GM21528 (cell line): ENCODE results near the gene COL20A1.

Experiments
- ATAC-seq: cut with Tn5 transposase; IDR thresholded peaks from one replicate; pipeline ENCODE4 v1.9.1; 2021; ENCODE audit warnings: mild to moderate bottlenecking, moderate library complexity; ENCODE audit not compliant: unreplicated experiment, low FRiP score

The COL20A1 gene

GRCh38 chr20:63357921-63358905 is 65.2 kb downstream of the COL20A1 start:
- no peak for ATAC-seq

- no peak for ATAC-seq
These were observed 66.4 kb downstream of the COL20A1 start for GRCh38 chr20:63359164-63359934.

- ATAC-seq = no peak
These were observed 67.2 kb downstream of the COL20A1 start for GRCh38 chr20:63359937-63360849.

- ATAC-seq = no peak
These were observed 68.0 kb downstream of the COL20A1 start, which contains the start of gene CHRNA4 for GRCh38 chr20:63360850-63361518. CHRNA4 (minus strand) TSS chr20:63361349; CDS start chr20:63361165, 184 bp downstream.

- no peak for ATAC-seq
These were observed 68.8 kb downstream of the COL20A1 start for GRCh38 chr20:63361519-63362435.

- ATAC-seq = no peak
These were observed 69.5 kb downstream of the COL20A1 start for GRCh38 chr20:63362436-63363009.

GRCh38 chr20:63363013-63363957 is 70.3 kb downstream of the COL20A1 start:
- no peak for ATAC-seq

GRCh38 chr20:63363981-63364561 is 71.1 kb downstream of the COL20A1 start:
- ATAC-seq = no peak

- ATAC-seq = no peak
These were observed 72.0 kb downstream of the COL20A1 start for GRCh38 chr20:63364801-63365585.

GRCh38 chr20:63365601-63366389 is 72.8 kb downstream of the COL20A1 start:
- ATAC-seq = no peak

GRCh38 chr20:63366390-63367365 is 73.7 kb downstream of the COL20A1 start:
- ATAC-seq = no peak

- ATAC-seq = no peak
These were observed 74.6 kb downstream of the COL20A1 start for GRCh38 chr20:63367446-63368055.

- ATAC-seq = no peak
These were observed 75.2 kb downstream of the COL20A1 start for GRCh38 chr20:63368151-63368550.

GRCh38 chr20:63369024-63369530 is 76.1 kb downstream of the COL20A1 start:
- no peak for ATAC-seq
